Measurements from ENCODE around the gene MRPL12.

Gene MRPL12

GRCh38 chr17:81703747-81704654, 834 bp downstream of the MRPL12 start:
- DNase-seq: no peak

DNA sequence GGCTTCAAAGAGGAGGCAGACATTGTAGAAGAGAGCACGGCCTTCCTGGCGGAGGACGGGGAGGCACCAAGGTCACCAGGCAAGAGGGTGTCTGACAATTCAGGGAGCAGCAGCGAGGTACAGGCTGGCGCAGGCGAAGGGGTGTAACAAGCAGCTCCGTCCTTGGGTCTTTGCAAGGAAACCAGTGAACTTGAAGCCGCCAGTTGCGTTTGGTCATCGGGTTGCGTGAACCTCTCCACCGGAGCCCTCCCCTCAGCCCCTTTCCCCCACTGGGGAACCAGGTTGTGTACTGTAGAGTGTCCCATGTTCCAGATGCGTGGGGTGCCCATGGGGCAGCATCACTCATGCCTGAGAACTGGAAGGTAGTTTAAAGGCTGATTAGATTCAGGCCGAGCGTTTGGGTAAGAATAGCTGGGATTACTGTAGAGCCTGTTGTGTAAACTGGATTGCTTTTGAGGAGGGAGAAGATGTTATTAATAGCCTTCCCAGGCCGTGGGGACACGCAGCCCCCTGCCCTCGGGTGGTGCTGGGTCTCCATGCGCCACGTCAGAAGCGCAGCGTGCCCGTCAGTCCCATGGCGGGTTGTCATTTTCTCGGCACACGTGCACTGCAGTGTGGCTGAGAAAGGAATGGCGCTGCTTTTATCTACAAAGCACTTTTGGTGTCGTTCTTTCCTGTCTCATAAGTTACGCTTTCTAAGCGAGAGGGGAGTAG, 2.5 kb downstream of the MRPL12 start:
- no peak for DNase-seq

DNA sequence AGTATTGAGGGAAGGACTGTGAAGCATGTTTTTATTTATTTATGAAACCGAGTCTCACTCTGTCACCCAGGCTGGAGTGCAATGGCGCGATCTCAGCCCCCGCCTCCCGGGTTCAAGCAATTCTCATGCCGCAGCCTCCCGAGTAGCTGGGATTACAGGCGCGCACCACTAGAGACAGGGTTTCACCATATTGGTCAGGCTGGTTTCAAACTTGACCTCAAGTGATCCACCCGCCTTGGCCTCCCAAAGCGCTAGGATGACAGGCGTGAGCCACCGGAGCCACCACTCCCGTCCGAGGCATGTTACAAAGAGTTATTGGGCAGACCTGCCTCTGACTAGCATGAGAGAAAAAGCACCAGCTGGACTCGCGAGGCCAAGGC, 3.1 kb downstream of the MRPL12 start:
- no peak for DNase-seq

- DNase-seq: no peak
Observed at GRCh38 chr17:81706757-81707624, 3.8 kb downstream of the MRPL12 start.

DNA sequence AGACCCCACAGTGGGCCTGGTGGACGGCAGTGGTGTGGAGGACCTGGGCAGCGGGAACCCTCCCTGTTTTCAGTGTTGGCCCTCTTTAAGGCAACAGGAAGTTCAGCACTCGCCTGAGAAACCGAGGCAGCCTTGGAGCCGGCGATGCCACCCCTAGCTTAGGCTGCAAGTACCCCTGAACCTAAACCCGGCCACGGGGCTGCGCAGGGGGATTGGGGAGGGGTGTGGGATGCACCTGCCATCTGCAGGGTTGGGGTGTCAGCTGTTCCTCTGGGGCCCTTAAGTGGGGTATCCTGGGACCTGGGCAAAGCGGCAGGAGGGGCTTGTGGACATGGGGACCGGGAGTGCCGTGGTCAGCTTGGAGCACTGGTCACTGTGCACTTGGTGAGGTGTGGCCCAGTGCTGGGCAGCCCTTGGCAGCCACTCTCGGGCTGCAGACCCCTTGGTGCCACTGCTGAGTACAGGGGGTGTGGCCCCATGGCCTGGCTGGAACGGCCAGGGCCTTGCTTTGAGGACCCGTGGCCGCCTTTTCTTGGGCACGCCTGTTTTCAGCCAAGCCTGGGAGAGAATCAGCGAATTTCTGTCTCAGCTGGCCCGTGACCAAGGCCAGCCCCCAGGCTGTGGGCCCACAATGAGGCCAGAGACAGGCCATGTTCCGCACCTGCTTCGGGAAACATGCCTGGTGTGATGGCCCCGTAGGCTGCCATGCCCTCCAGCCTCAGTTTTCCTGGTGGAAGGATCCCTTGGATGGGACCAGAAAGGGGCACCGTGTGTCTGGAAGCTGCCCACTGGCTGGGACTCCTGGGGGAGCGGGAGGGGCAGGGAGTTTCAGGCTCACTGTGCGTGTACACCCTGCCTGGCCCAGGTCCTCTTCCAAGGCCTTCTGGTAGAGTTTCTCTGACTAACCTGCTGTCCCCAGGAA, 4.8 kb downstream of the MRPL12 start:
- DNase-seq: no peak

DNA sequence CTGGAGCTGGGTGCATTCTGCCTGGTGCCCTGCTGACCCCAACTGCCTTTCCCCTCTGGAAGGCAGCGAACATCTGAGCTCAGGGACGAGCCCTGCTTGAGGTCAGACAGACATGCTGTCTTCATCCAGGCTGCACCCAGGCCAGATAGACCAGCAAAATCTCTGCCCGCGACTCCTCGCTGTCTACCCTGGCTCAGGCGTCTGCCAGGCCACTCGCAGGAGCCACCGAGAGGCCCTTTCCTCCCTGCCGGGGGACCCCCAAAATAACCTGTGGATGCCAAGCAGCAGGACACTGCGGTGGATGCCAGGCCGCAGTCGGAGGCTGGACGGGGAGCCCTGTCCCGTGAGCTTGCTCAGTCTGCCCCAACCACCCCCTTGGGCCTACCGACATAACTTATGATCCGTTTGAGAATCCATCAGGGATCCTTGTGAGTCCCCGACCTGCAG, 5.6 kb downstream of the MRPL12 start:
- DNase-seq: no peak

GRCh38 chr17:81710514-81711308, 7.5 kb downstream of the MRPL12 start:
- DNase-seq: peak; percentile 53

GRCh38 chr17:81711814-81712467, 8.8 kb downstream of the MRPL12 start, which contains the start of gene SLC25A10:
SLC25A10 (plus strand) TSS chr17:81712284; CDS start chr17:81712427, 143 bp downstream.
- peak; percentile 47 for DNase-seq

DNA sequence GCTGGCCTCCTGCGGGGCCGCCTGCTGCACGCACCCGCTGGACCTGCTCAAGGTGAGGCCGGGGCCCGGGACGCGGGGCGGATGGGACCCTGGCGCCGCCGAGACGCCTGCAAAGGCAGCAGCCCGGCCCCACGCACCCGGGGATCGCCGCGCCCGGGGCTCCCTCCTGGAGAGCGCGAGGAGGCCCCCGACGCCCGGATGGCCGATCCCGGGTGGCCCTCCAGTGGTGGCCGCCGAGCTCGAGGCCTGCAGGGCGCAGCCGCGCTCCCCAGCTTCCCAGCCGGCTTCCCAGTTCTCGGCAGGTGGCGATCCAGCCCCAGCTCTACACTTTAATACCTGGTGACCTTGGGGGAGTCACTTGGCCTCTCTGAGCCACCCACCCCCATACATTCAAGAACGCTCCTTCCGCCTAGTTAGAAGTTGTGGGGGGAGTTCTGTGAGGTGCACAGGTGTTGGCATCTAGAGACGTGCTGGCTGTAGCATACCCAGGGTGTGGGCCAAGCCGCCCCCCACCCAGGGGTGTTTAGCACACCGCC, 9.4 kb downstream of the MRPL12 start:
- DNase-seq: no peak

DNA sequence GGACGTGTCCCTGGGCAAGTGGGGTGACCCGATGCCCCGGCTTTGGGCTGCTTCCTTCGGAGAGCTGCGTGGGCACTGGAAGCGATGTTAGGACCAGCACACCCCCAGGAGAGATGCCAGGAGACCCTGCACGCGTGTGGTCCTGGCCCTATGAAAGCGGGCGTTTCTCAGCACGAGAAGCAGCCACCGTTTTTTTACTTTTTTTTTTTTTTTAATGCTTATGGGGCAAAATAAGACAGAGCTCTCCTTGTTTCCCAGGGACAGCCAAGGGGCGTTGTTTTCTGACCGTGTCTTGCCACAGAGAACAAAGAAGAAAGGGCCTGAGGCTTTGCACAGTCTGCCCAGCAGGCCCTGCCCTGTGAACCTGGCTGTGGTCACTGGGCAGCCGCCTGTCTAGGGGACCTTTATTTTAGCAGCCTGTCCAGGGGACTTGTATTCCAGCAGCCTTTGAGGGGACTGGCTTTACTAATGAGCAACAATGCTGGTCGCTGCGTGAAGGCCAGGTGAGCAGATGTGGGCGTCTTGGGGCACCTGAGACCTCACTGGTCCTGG, 9.9 kb downstream of the MRPL12 start:
- DNase-seq: no peak

- DNase-seq: no peak
Observed at GRCh38 chr17:81713556-81714411, 10.6 kb downstream of the MRPL12 start.

- DNase-seq: no peak
Observed at GRCh38 chr17:81714412-81715106, 11.4 kb downstream of the MRPL12 start.

- DNase-seq: no peak
Observed at GRCh38 chr17:81715107-81715871, 12.1 kb downstream of the MRPL12 start.

- DNase-seq: no peak
Observed at GRCh38 chr17:81715872-81716673, 12.9 kb downstream of the MRPL12 start.

DNA sequence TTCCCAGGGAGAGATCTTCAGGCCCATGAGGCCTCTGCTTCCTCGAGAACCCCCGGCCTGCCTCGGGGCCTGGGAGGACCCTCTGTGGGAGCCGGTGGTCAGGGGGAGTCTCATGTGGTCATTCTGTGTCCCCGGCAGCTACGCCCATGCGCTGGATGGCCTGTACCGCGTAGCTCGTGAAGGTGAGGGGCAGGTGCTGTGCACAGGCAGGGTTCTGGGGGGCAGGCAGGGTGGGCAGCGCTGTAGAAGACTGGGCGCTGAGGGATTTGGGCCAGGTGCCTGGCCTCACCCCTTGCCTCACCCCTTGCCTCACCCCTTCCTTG, 13.5 kb downstream of the MRPL12 start:
- DNase-seq: no peak

- DNase-seq: no peak
Observed at GRCh38 chr17:81717049-81717765, 14.0 kb downstream of the MRPL12 start.

All from NCI-H2081 treated with DMSO at 0.1 percent for 48 hours (cell line).